Heart left ventricle (tissue), 13 donors: Measurements from ENCODE around the gene BTBD2.

Experiments used
- POLR2A ChIP-seq, 2 donors: fragments of 450-650 bp; IDR thresholded peaks; one replicate each; pipeline ENCODE4 v1.6.1; 2017; ENCODE audit warnings: antibody characterized with exemption in 2 of 2, mild to moderate bottlenecking in 2 of 2, moderate library complexity in 2 of 2
- TF ChIP-seq, protein P1 (sequence below), 12 donors: fragments of 200-600 bp; sonication (generic) in 4 of 12; IDR thresholded peaks; one replicate each; pipeline versions ENCODE4 v1.5.0 to v1.8.0; 2018 to 2022; ENCODE audit warnings: antibody characterized with exemption in 12 of 12, mild to moderate bottlenecking in 5 of 12
- donor health status: ischemic (EF 13 %, LVEDD 7.1; RV severe dilation, severe dysfunction).
- donor health status: DM: no; HTN: yes; CAD: no.
- donor health status: DM: no; HTN: no; CAD: no.
- donor health status: ischemic (EF 25% LVEDD 6.9; RV normal size, moderate dysfunction).
- donor health status: ischemic (EF 25% LVEDD 5.7; RV mildly dilated, moderate dysfunction).
- donor health status: ischemic (EF 35%, LVEDD 5.7; RV mildly dilated, moderate dysfunction).
- donor health status: nonischemic (EF 11% LVEDD 7.7; RV severe dilation, severe dysfunction).
- donor health status: DM: yes; HTN: yes; CAD: no.
- donor health status: PGD.
- donor health status: ischemic (EF 29% LVEDD 5.4; RV normal size, mild dysfunction).
- donor health status: nonischemic (EF 23%, LVEDD 6.1; RV moderate dilation, normal function).

DNA sequence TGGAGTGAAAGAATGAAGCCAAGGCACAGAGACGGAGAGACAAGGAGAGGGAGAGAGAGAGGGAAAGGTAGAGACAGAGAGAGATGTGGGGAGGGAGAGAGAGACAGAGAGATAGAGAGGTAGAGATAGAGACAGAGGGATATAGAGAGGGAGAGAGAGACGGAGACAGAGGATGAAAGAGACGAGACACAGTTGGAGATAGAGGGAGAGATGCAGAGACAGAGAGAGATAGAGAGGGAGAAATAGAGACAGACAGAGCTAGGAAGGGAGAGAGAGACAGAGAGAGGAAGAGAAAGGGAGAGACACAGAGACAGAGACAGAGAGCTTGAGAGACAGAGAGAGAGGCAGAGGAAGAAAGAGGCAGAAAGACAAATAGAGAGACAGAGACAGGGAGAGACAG is 79.1 kb downstream of the BTBD2 start:
- TF ChIP-seq, protein P1, sequence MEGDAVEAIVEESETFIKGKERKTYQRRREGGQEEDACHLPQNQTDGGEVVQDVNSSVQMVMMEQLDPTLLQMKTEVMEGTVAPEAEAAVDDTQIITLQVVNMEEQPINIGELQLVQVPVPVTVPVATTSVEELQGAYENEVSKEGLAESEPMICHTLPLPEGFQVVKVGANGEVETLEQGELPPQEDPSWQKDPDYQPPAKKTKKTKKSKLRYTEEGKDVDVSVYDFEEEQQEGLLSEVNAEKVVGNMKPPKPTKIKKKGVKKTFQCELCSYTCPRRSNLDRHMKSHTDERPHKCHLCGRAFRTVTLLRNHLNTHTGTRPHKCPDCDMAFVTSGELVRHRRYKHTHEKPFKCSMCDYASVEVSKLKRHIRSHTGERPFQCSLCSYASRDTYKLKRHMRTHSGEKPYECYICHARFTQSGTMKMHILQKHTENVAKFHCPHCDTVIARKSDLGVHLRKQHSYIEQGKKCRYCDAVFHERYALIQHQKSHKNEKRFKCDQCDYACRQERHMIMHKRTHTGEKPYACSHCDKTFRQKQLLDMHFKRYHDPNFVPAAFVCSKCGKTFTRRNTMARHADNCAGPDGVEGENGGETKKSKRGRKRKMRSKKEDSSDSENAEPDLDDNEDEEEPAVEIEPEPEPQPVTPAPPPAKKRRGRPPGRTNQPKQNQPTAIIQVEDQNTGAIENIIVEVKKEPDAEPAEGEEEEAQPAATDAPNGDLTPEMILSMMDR (IDR thresholded peaks at IDR 0.05): no peak
- no peak for TF ChIP-seq POLR2A (IDR thresholded peaks at IDR 0.05)
